Measurements from ENCODE around the gene MAPK6.

- no peak for TF ChIP-seq CTCF (IDR thresholded peaks at IDR 0.05)
- no peak for TF ChIP-seq POLR2AphosphoS5 (IDR thresholded peaks at IDR 0.05)
Observed at GRCh38 chr15:52100807-52101442, 81.9 kb downstream of the MAPK6 start.
